MG63 (cell line): ENCODE data around the gene CDH15. TPM values are rescaled to one million over a fixed set of nuclear protein-coding genes. Genes with fewer than 3 reads are reported as not detected.

Experiments used
- DNase-seq: peaks from one replicate; pipeline ENCODE4 v3.0.0-alpha.2; 2020
- H3K27me3 ChIP-seq: fragments of 250-450 bp; sonication (Bioruptor Pico); 2 replicates; pipeline ENCODE4 v1.5.1; 2020; ENCODE audit warnings: mild to moderate bottlenecking, moderate library complexity
- H3K36me3 ChIP-seq: fragments of 250-450 bp; sonication (Bioruptor Pico); 2 replicates; pipeline ENCODE4 v1.5.1; 2020; ENCODE audit warnings: mild to moderate bottlenecking, moderate library complexity
- H3K4me3 ChIP-seq: fragments of 250-450 bp; sonication (Bioruptor Pico); 2 replicates; pipeline ENCODE4 v1.5.1; 2020; ENCODE audit warnings: mild to moderate bottlenecking, moderate library complexity
- H3K9me3 ChIP-seq: fragments of 250-450 bp; sonication (Bioruptor Pico); 2 replicates; pipeline ENCODE4 v1.5.1; 2020; ENCODE audit warnings: mild to moderate bottlenecking, moderate library complexity
- total RNA-seq: library from RNA; depleted of rRNA; stranded (reverse); fragments of >200 nt; shearing (Covaris generic); gene quantifications from 2 replicates; pipeline ENCODE4 v1.2.3, GENCODE V29; 2014; ENCODE audit warnings: low replicate concordance; rRNA removed

CDH15 gene
- total RNA-seq = 1.3 and 4.4 TPM in 2 replicates

GRCh38 chr16:89171216-89172170 lies at the start of gene CDH15:
Gene CDH15, plus strand, starts transcription at chr16:89171748. Its CDS starts 84 bp downstream, at chr16:89171832.
- H3K27me3 ChIP-seq = no peaks in the 10 kb centered on the region
- DNase-seq = peak; percentile 84
- no peaks in the 10 kb centered on the region for H3K9me3 ChIP-seq
- H3K36me3 ChIP-seq = no peaks in the 10 kb centered on the region
- peak within 1 kb of the TSS; percentile 24; the same call in 1 of the 2 replicates for H3K4me3 ChIP-seq

- Histone ChIP-seq H3K4me3 (no peak overlapping the region), H3K9me3 (no peaks in the 10 kb centered on the region), H3K36me3 (0 out of 2 replicates have a peak, but pooled peaks cover 6% of the 10 kb centered on the region), H3K27me3 (no peaks in the 10 kb centered on the region)
- no peak for DNase-seq
These were observed 49.2 kb upstream of the CDH15 start for GRCh38 chr16:89122322-89122851.

- no peak for DNase-seq
- no peaks in the 10 kb centered on the region for H3K9me3 ChIP-seq
- peaks cover 6% of the 10 kb centered on the region; the same call in 1 of the 2 replicates for H3K36me3 ChIP-seq
- no peaks in the 10 kb centered on the region for H3K27me3 ChIP-seq
- H3K4me3 ChIP-seq = no peak overlapping the region
These were observed 48.3 kb upstream of the CDH15 start for GRCh38 chr16:89123001-89123830.

- Histone ChIP-seq H3K27me3 (no peaks in the 10 kb centered on the region), H3K4me3 (no peak overlapping the region), H3K36me3 (peaks cover 6% of the 10 kb centered on the region; the same call in 1 of the 2 replicates), H3K9me3 (no peaks in the 10 kb centered on the region)
- DNase-seq = no peak
These were observed 47.8 kb upstream of the CDH15 start for GRCh38 chr16:89123831-89124100.

GRCh38 chr16:89129378-89129777 lies 42.2 kb upstream of the CDH15 start:
- H3K4me3 ChIP-seq = no peak overlapping the region
- H3K36me3 ChIP-seq = peaks cover 12% of the 10 kb centered on the region
- H3K9me3 ChIP-seq = 0 out of 2 replicates have a peak, but pooled peaks cover 5% of the 10 kb centered on the region
- DNase-seq = no peak
- H3K27me3 ChIP-seq = no peaks in the 10 kb centered on the region

- Histone ChIP-seq H3K9me3 (0 out of 2 replicates have a peak, but pooled peaks cover 5% of the 10 kb centered on the region), H3K4me3 (no peak overlapping the region), H3K36me3 (peaks cover 12% of the 10 kb centered on the region), H3K27me3 (no peaks in the 10 kb centered on the region)
- DNase-seq = no peak
These were observed 41.1 kb upstream of the CDH15 start for GRCh38 chr16:89130448-89130847.

GRCh38 chr16:89131783-89132182 lies 39.8 kb upstream of the CDH15 start:
- Histone ChIP-seq H3K36me3 (peaks cover 12% of the 10 kb centered on the region), H3K4me3 (no peak overlapping the region), H3K27me3 (no peaks in the 10 kb centered on the region), H3K9me3 (0 out of 2 replicates have a peak, but pooled peaks cover 5% of the 10 kb centered on the region)
- no peak for DNase-seq

GRCh38 chr16:89132194-89133005 lies 39.1 kb upstream of the CDH15 start:
- no peak overlapping the region for H3K4me3 ChIP-seq
- 0 out of 2 replicates have a peak, but pooled peaks cover 5% of the 10 kb centered on the region for H3K9me3 ChIP-seq
- H3K27me3 ChIP-seq = no peaks in the 10 kb centered on the region
- DNase-seq = no peak
- H3K36me3 ChIP-seq = peaks cover 12% of the 10 kb centered on the region

- Histone ChIP-seq H3K36me3 (peaks cover 12% of the 10 kb centered on the region), H3K9me3 (0 out of 2 replicates have a peak, but pooled peaks cover 5% of the 10 kb centered on the region), H3K27me3 (no peaks in the 10 kb centered on the region), H3K4me3 (no peak overlapping the region)
- DNase-seq = no peak
These were observed 38.0 kb upstream of the CDH15 start for GRCh38 chr16:89133457-89134127.

- H3K36me3 ChIP-seq = peaks cover 9% of the 10 kb centered on the region
- H3K27me3 ChIP-seq = no peaks in the 10 kb centered on the region
- no peak for DNase-seq
- H3K4me3 ChIP-seq = no peak overlapping the region
- H3K9me3 ChIP-seq = 0 out of 2 replicates have a peak, but pooled peaks cover 5% of the 10 kb centered on the region
These were observed 37.3 kb upstream of the CDH15 start for GRCh38 chr16:89134269-89134668.

GRCh38 chr16:89135166-89135565 lies 36.4 kb upstream of the CDH15 start:
- Histone ChIP-seq H3K36me3 (0 out of 2 replicates have a peak, but pooled peaks cover 2% of the 10 kb centered on the region), H3K4me3 (no peak overlapping the region), H3K27me3 (no peaks in the 10 kb centered on the region), H3K9me3 (no peaks in the 10 kb centered on the region)
- no peak for DNase-seq

GRCh38 chr16:89135971-89136765 lies 35.4 kb upstream of the CDH15 start:
- Histone ChIP-seq H3K36me3 (no peaks in the 10 kb centered on the region), H3K4me3 (no peak overlapping the region), H3K27me3 (no peaks in the 10 kb centered on the region), H3K9me3 (no peaks in the 10 kb centered on the region)
- no peak for DNase-seq

- H3K9me3 ChIP-seq = no peaks in the 10 kb centered on the region
- H3K4me3 ChIP-seq = no peak overlapping the region
- DNase-seq = no peak
- no peaks in the 10 kb centered on the region for H3K27me3 ChIP-seq
- no peaks in the 10 kb centered on the region for H3K36me3 ChIP-seq
These were observed 34.6 kb upstream of the CDH15 start for GRCh38 chr16:89136931-89137330.

- H3K36me3 ChIP-seq = no peaks in the 10 kb centered on the region
- H3K4me3 ChIP-seq = no peak overlapping the region
- no peaks in the 10 kb centered on the region for H3K27me3 ChIP-seq
- DNase-seq = no peak
- H3K9me3 ChIP-seq = no peaks in the 10 kb centered on the region
These were observed 33.7 kb upstream of the CDH15 start for GRCh38 chr16:89137666-89138512.
